GM04504 (cell line): ENCODE measurements around the gene TRIM40.
"Not testable (repeated sequence)": the region's sequence is repeated elsewhere in the genome, so short reads cannot be mapped to it uniquely, and the experiment has no call there.

Experiments used
- DNase-seq: peaks from one replicate; pipeline ENCODE4 v3.0.0-alpha.2; 2012; ENCODE audit warnings: low read depth

The TRIM40 gene

GRCh38 chr6:30163090-30163917, 27.4 kb downstream of the TRIM40 start, which contains the start of gene TRIM15:
TSS of gene TRIM15 (plus strand) at chr6:30163546. CDS start at chr6:30163685, 139 bp downstream.
- no peak for DNase-seq

DNA sequence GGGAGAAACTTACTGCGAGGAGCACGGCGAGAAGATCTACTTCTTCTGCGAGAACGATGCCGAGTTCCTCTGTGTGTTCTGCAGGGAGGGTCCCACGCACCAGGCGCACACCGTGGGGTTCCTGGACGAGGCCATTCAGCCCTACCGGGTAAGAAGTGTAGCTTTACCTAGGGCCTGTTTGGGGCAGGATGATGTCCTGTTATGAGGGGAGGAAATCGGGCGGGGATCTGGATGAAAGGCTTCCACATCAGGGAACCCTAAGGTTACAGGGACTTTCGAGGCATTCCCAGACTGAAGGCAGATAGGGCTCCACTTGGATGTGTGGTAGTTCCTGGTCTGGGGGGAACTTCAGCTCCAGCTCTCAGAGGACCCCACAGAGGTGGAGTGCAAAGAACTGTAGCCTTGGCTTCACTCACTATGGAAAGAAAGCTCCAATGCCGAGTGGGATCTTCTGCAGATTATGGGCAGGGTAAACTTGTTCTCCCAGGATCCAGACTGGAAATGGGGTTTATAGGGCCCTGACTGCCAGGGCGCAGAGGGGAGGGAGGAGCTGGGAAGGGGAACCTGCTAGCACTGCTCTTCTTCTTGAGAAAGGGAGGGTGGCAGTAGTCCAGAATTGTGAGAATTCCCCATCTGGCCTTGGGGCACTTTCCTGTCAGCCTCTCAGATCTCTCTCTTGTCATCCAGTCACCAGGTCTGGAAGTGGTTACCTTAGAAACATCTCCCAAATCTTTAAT, 28.1 kb downstream of the TRIM40 start:
- DNase-seq: no peak

DNA sequence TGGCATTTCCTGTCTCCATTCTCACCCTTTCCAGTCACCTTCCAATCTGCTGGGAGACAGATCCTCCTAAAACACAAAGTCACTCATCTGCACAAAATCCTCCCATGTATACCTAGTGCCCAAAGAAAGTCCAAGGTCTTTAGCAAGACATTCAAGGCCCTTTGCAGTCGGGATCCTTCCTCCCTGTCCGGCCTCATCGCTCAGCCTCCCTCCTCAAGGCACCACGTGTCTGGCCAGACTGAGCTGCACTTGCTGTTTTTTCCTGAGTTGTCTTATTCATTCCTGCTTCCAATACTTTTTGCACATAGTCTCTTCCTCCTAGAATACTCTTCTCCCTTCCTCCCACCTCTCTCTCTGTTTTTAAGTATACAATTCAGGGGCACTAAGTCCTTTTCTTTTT, 28.8 kb downstream of the TRIM40 start:
- no peak for DNase-seq

GRCh38 chr6:30165238-30165637, 29.3 kb downstream of the TRIM40 start:
- not testable (repeated sequence) for DNase-seq

- DNase-seq: no peak
Observed at GRCh38 chr6:30167101-30167500, 31.2 kb downstream of the TRIM40 start.

DNA sequence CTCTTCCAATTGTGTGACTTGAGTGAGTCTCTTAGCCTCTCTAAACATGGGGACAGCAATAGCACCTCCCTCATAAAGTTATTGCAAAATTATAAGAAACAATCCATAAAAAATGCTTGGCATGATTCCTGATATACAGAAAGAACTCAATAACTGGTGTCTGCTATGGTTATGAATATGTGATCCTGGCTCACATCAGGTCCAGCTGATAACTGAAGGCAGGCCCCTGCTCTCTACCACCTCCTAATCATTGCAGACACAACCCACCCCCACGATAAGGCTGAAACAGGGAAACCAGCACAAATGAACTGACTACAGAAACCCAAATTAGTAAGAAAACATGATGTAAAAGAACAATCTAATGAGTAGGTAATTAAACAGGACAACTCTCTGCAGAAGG, 32.8 kb downstream of the TRIM40 start:
- no peak for DNase-seq

- no peak for DNase-seq
Observed at GRCh38 chr6:30169658-30170614, 34.0 kb downstream of the TRIM40 start.

GRCh38 chr6:30171677-30172471, 35.9 kb downstream of the TRIM40 start:
- DNase-seq: no peak

- no peak for DNase-seq
Observed at GRCh38 chr6:30172681-30173080, 36.7 kb downstream of the TRIM40 start.

GRCh38 chr6:30175765-30176164, 39.8 kb downstream of the TRIM40 start:
- no peak for DNase-seq

DNA sequence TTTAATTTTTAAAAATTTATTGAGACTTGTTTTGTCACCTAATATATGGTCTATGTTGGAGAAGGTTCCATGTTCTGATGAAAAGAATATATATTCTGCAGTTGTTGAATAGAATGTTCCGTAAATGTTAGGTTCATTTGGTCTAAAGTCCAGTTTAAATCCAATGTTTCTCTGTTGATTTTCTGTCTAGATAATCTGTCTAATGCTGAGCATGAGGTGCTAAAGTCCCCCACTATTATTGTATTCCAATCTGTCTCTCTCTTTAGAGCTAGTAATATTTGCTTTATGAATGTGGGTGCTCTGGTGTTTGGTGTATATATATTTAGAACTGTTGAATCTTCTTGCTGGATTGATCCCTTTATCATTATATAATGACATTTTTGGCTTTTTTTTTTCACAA, 42.9 kb downstream of the TRIM40 start:
- no peak for DNase-seq

- no peak for DNase-seq
Observed at GRCh38 chr6:30180145-30180544, 44.2 kb downstream of the TRIM40 start.

- DNase-seq: no peak
Observed at GRCh38 chr6:30184417-30185031, 48.6 kb downstream of the TRIM40 start.

DNA sequence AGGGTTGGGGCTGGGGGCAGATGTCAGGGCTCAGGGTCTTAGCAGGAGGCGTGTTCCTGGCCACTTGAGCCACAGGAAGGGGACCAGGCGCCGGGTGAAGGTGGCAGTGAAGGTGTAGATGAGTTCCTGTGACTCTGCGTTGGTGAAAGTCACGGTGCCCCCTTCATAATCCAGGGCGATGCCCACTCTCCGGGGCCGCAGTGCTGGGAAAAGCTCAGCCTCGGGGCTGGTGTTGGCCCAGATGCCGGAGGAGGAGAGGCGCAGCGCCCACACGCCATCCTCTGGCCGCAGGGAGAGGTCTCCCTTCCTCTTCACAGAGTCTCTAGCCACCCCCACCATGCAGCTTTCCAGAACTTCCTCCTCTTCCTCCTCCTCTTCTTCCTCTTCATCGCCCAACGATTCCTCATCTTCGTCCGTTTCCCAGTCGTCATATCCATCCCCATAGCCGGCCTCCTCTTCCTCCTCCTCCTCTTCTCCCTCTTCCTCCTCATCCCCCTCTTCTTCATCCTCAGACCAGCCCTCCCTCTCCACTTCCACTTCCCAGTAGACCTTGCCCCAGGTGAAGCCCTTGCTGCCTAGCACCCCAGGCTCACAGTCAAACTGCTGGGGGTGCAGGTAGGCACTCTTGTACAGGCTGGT, 50.0 kb downstream of the TRIM40 start:
- DNase-seq: no peak

GRCh38 chr6:30188541-30188940, 52.6 kb downstream of the TRIM40 start:
- DNase-seq: no peak

- no peak for DNase-seq
Observed at GRCh38 chr6:30192076-30192475, 56.1 kb downstream of the TRIM40 start.

DNA sequence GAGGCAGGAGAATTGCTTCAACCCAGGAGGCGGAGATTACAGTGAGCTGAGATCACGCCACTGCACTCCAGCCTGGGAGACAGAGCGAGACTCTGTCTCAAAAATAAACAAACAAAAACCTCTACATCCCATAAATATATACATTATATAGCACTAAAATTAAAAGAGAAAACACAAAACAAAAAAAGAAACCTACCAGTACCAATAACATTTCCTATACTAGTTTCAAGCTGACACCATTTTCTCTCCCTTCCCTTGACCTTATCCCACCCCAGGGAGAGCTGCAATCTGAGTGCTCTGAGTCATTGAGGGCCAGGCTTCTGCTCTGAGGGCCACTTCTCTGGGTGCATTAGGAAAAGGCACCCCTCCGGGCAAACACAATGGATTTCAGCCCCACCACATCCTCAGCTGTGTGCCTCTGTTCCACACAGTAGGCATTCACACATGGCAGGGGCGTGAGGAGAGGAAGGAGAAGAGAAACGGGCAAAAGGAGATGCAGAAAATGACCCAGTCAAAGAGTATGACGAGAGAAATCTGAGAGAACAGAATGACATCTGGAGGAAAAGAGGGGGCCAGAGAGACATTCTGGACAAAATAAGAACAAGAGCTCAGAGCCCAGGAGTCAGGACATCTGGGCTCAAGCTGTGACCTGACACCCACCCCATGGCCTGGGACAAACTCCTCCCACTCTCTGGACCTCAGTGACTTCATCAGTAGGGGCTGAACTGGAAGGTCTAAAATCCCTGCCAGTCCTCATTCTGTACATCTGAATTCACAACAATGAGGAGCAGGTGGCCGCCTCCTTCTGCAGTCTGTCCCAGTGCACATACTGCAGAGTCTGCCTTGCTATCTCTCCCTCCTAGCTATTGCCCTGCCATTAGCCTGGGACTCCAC, 59.1 kb downstream of the TRIM40 start:
- no peak for DNase-seq

DNA sequence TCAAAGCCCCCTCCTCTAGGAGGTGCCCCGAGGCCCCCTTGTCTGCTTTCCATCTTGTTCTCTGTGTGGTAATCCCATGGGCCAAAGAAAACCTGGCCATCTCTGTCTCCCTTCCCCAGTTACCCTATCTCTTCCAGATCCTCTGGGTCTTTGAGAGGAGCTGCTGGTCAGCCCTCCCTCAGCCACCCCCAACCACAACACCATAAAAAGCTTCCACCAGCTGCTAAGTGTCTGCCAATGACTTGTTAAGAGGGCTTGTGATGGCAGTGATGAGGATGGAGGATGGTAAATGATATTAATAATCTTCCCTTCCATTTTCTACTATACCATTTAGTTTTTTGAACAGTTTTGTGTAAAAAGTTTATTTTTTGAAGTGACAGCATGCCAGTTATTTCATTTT, 60.0 kb downstream of the TRIM40 start:
- DNase-seq: no peak

DNA sequence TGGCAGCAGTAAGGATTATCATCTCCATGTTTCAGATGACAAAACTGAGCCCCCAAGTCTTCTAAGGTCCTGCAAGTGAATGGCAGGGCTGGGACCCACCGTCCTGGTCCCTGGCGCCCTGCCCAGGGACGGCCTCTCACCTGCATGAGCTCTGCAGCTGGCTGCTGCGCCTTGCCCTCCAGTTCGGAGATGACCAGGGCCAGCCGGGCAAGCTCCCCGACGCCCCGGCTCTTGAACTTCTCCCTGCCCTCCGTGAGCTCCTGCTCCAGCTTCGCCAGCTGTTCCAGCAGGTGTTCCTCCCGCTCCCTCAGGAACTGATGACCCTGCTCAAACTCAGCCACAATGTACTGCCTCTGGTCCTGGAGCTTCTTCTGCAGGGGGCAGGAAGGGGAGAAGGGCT, 60.4 kb downstream of the TRIM40 start:
- DNase-seq: no peak
